ENCODE data around the gene PRXL2B.

PRXL2B gene

DNA sequence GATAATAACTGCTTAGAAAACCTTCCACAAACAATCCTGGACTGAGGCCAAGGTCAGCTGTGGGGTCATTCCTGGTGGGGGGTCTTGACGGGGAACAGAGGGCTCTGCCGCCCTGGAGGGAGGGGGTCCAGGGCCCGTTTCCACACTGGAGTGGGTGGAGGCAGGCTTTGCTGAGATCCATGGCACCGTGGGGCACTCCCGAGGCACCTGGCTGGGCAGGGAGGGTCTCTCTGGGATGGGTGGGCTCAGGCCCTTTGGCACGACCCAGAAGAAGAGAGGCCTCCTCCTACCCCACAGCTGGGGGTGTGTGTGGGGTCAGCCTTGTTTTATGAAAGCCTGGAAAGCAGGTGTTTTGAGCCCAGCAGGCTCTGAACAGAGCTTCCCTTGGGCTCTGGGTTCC, 41.2 kb downstream of the PRXL2B start:
- TF ChIP-seq CTCF (conservative IDR thresholded peaks at IDR 0.05; ENCODE audit: low read length) = no peak
- no peak for DNase-seq (ENCODE audit: low read depth)
- H3K4me3 ChIP-seq (ENCODE audit: low read length) = no peak overlapping the region

GRCh38 chr1:2628191-2628932, 41.8 kb downstream of the PRXL2B start:
- TF ChIP-seq CTCF (conservative IDR thresholded peaks at IDR 0.05; ENCODE audit: low read length) = no peak
- H3K4me3 ChIP-seq (ENCODE audit: low read length) = no peak overlapping the region
- no peak for DNase-seq (ENCODE audit: low read depth)

GRCh38 chr1:2628933-2629626, 42.5 kb downstream of the PRXL2B start:
- no peak overlapping the region for H3K4me3 ChIP-seq (ENCODE audit: low read length)
- no peak for TF ChIP-seq CTCF (conservative IDR thresholded peaks at IDR 0.05; ENCODE audit: low read length)
- DNase-seq (ENCODE audit: low read depth) = no peak

DNA sequence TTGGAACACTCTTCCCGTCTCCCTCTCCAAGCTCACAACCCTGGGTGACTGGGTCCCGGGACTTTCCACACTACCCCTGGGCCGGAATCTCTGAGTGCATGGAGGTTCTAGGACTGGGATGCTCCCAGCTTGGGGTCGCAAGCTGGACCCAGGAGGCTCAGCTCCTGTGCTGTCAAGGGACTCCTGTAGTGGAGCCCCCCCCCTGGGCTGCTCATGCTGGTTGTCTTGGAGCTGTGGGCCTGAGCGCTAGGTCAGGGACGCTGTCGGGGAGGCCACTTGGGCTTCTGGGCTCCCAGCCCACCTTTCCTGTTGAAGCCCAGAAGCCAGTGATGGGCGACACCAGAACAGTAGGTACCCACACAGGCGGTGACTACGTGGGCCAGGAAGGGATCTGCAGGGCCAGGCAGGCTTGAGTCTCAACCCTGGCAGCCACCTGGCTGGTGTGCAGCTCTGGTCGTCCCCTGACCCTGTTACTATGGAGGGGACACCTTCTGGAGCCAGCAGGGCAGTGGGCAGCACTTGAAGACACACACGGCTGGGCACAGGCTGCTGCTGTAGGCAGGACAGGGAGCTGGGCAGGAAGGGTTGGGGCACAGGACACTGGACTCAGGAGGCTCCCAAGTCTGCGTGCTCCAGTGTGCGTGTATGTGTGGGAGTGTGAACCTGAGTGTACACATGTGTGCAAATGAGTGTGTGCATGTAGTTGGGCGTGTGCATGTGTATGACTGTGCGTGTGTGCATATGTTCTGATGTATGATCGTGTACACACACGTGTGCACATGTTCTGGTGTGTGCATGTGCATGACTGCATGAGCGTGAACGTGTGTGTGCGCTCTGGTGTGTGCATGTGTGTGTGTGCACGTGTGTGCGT, 43.3 kb downstream of the PRXL2B start:
- no peak overlapping the region for H3K4me3 ChIP-seq (ENCODE audit: low read length)
- TF ChIP-seq CTCF (conservative IDR thresholded peaks at IDR 0.05; ENCODE audit: low read length) = no peak
- DNase-seq (ENCODE audit: low read depth) = no peak

GRCh38 chr1:2630498-2631135, 44.0 kb downstream of the PRXL2B start:
- TF ChIP-seq CTCF (conservative IDR thresholded peaks at IDR 0.05; ENCODE audit: low read length) = no peak
- no peak for DNase-seq (ENCODE audit: low read depth)
- H3K4me3 ChIP-seq (ENCODE audit: low read length) = no peak overlapping the region

DNA sequence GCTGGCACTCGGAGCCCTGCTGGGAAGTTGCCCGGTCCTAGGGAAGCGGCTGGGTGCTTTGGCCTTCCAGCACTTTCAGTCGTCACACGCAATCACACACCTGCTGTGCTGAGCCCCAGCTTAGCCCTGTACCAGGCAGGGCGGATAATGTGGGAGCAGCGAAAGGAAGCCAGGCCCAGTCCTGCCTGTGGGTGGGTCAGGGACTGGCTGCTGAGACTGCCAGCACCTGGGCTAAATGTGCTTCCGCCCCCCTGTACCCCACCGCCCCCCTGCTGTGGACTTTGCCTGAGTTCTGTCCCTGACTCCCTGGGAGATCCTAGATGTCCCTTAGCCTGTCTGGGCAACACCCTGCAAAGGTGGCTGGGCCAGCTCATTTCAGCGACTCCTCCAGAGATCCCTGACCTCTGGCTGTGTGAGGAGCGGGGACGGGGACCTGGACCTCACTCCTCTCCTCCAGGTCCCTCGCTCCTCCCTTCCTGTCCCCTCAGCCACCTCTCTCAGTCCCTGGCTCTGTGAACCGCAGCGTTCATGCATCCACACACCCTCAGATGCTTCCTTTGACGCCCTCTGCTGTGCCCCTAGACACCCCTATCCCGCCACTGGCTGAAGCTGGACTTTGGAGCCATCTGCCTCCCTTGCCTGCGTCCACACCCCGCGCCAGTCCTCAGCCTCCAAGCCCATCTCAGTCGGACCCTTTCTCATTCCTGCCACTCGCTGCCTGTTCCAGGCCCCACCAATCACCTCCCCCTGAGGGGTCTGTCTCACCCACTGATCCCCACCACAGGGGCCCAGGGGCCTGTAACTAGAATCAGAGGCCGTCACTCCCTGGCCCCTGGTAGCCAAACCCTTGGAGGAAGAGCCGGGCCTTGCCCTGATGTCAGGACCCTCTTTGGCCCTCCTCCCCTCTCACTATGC, 44.8 kb downstream of the PRXL2B start:
- no peak for DNase-seq (ENCODE audit: low read depth)
- TF ChIP-seq CTCF (conservative IDR thresholded peaks at IDR 0.05; ENCODE audit: low read length) = no peak
- H3K4me3 ChIP-seq (ENCODE audit: low read length) = no peak overlapping the region
